Testis (tissue), 2 donors: ENCODE results near the gene PITPNM1.

Source experiments
- POLR2A ChIP-seq: fragments of 450-650 bp; IDR thresholded peaks from one replicate; pipeline ENCODE4 v1.6.1; 2017; ENCODE audit warnings: antibody characterized with exemption, mild to moderate bottlenecking, moderate library complexity
- TF ChIP-seq, protein P1 (sequence below), 3 experiments: fragments of 450-650 bp in 2 of 3; fragments of 200-600 bp in 1 of 3; sonication (generic) in 1 of 3; IDR thresholded peaks; one replicate each; pipeline ENCODE4 v1.5.1; 2016 to 2019; ENCODE audit warnings: antibody characterized with exemption in 3 of 3, mild to moderate bottlenecking in 2 of 3, moderate library complexity in 1 of 3

DNA sequence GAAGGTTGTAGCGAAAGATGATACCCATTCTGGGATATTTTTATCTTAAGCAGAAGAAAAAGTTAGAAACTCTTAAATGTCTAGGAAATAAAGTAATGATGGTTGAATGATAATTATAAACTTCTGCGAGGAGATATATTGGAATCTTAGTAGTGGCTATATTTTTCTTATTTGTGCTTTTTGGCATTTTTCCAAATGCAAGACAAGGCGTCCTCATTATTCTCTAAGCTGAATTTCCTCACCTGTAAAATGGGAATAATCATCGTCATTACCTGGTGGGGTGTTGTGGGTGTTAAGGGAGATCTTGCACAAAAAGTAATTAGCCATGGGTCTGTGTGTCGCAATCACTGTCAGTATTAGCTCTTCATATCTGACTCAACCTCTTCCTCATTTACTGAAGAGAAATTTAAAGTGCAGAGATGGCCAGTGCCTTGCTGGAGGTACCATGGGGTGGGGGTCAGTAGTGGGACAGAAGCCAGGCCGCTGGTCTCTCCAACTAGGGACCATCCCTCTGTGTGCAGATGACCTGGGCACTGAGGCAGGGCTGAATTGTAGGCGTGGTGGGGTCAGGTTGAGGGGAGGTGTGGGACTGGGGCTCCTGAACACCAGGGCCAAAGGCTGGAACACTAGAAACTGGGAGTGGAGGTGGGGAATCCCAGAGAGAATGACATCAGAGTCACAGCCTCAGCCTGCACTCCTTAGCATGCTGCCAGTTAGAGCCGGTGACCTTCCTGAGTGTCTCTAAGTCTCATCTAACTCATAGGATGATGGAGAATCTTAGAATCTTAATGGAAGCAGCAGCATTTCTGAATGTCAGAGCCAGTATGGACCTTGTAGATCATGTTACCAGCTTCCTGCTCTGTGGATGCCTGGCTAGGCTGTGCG, 4.1 kb downstream of the PITPNM1 start:
- TF ChIP-seq POLR2A, result no peak
- TF ChIP-seq, protein P1, sequence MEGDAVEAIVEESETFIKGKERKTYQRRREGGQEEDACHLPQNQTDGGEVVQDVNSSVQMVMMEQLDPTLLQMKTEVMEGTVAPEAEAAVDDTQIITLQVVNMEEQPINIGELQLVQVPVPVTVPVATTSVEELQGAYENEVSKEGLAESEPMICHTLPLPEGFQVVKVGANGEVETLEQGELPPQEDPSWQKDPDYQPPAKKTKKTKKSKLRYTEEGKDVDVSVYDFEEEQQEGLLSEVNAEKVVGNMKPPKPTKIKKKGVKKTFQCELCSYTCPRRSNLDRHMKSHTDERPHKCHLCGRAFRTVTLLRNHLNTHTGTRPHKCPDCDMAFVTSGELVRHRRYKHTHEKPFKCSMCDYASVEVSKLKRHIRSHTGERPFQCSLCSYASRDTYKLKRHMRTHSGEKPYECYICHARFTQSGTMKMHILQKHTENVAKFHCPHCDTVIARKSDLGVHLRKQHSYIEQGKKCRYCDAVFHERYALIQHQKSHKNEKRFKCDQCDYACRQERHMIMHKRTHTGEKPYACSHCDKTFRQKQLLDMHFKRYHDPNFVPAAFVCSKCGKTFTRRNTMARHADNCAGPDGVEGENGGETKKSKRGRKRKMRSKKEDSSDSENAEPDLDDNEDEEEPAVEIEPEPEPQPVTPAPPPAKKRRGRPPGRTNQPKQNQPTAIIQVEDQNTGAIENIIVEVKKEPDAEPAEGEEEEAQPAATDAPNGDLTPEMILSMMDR (IDR thresholded peaks at IDR 0.05), result no peak
